SK-N-SH (cell line): ENCODE results near the gene LONP2.

Experiments used
- CTCF ChIP-seq: fragments of 200-600 bp; sonication (generic); IDR thresholded peaks from 2 replicates; pipeline ENCODE4 v1.6.1; 2017; ENCODE audit warnings: antibody characterized with exemption, mild to moderate bottlenecking, moderate library complexity
- GATA2 ChIP-seq: sonication (generic); formaldehyde crosslinking; IDR thresholded peaks from 2 replicates; pipeline ENCODE4 v1.5.0; 2020; ENCODE audit warnings: mild to moderate bottlenecking, missing genetic modification reagents
- MAX ChIP-seq: IDR thresholded peaks from 2 replicates; pipeline ENCODE4 v1.4.0; 2012; ENCODE audit warnings: low read depth
- RAD21 ChIP-seq: IDR thresholded peaks from 2 replicates; pipeline ENCODE4 v1.6.1; 2012; ENCODE audit warnings: mild to moderate bottlenecking, low read length
- RCOR1 ChIP-seq: fragments of 150-350 bp; IDR thresholded peaks from 2 replicates; pipeline ENCODE4 v1.6.1; 2017; ENCODE audit warnings: antibody characterized with exemption, low read length
- RFX5 ChIP-seq: IDR thresholded peaks from 2 replicates; pipeline ENCODE4 v1.6.1; 2012; ENCODE audit warnings: mild to moderate bottlenecking, improper control_type of control experiment, low read length
- RXRA ChIP-seq: IDR thresholded peaks from 2 replicates; pipeline ENCODE4 v1.4.0; 2012; ENCODE audit warnings: low read depth, mild to moderate bottlenecking, borderline replicate concordance
- SIN3A ChIP-seq: IDR thresholded peaks from 2 replicates; pipeline ENCODE4 v1.6.1; 2012; ENCODE audit warnings: low read depth, mild to moderate bottlenecking, low read length, moderate library complexity, borderline replicate concordance
- TCF12 ChIP-seq: IDR thresholded peaks from 2 replicates; pipeline ENCODE4 v1.4.0; 2012
- USF1 ChIP-seq: IDR thresholded peaks from 2 replicates; pipeline ENCODE4 v1.4.0; 2012; ENCODE audit warnings: low read depth, borderline replicate concordance
- USF2 ChIP-seq: fragments of 150-350 bp; IDR thresholded peaks from 2 replicates; pipeline ENCODE4 v1.6.1; 2017; ENCODE audit warnings: antibody characterized with exemption, low read length, low read depth, borderline replicate concordance
- YY1 ChIP-seq: IDR thresholded peaks from 2 replicates; pipeline ENCODE4 v1.4.0; 2012; ENCODE audit warnings: low read depth, mild to moderate bottlenecking
- ZBTB33 ChIP-seq: IDR thresholded peaks from 2 replicates; pipeline ENCODE4 v1.4.0; 2012; ENCODE audit warnings: low read depth, borderline replicate concordance

- TF ChIP-seq SIN3A (no peak), CTCF (no peak), GATA2 (no peak), RCOR1 (no peak), RFX5 (no peak), USF1 (no peak), USF2 (no peak), RXRA (no peak), TCF12 (no peak), ZBTB33 (no peak), RAD21 (no peak), YY1 (no peak), MAX (no peak)
These were observed 142.6 kb downstream of the LONP2 start for GRCh38 chr16:48386559-48387312.
